KMS-11 (cell line): ENCODE measurements around the gene DNM1.

Source experiments
- H2AFZ ChIP-seq: fragments of 200-600 bp; sonication (generic); 2 replicates; pipeline ENCODE4 v1.6.1; 2016; ENCODE audit warnings: antibody characterized with exemption, mixed run types, low read depth
- H3K27ac ChIP-seq: fragments of 200-600 bp; sonication (generic); 2 replicates; pipeline ENCODE4 v1.6.1; 2016; ENCODE audit warnings: mild to moderate bottlenecking, mixed run types
- H3K27me3 ChIP-seq: fragments of 200-600 bp; sonication (generic); 2 replicates; pipeline ENCODE4 v1.6.1; 2017; ENCODE audit warnings: mild to moderate bottlenecking, low read depth, mixed run types, moderate library complexity; ENCODE audit not compliant: insufficient read depth
- H3K36me3 ChIP-seq: fragments of 200-600 bp; sonication (generic); 2 replicates; pipeline ENCODE4 v1.6.1; 2017; ENCODE audit warnings: mild to moderate bottlenecking, mixed run types; ENCODE audit not compliant: insufficient read depth
- H3K4me1 ChIP-seq: fragments of 200-600 bp; sonication (generic); 2 replicates; pipeline ENCODE4 v1.6.1; 2016; ENCODE audit warnings: mild to moderate bottlenecking, low read depth, mixed run types; ENCODE audit not compliant: poor library complexity, severe bottlenecking
- H3K4me2 ChIP-seq: fragments of 200-600 bp; sonication (generic); 2 replicates; pipeline ENCODE4 v1.7.0; 2016; ENCODE audit warnings: mild to moderate bottlenecking, mixed run types
- H3K4me3 ChIP-seq: fragments of 200-600 bp; sonication (generic); IDR thresholded peaks from 2 replicates; pipeline ENCODE4 v1.6.1; 2017; ENCODE audit warnings: low read depth, low read length, mixed read lengths; ENCODE audit not compliant: insufficient read depth
- H3K79me2 ChIP-seq: fragments of 200-600 bp; sonication (generic); 2 replicates; pipeline ENCODE4 v1.6.1; 2016; ENCODE audit warnings: low read depth, mixed run types; ENCODE audit not compliant: insufficient read depth
- H3K9ac ChIP-seq: fragments of 200-600 bp; sonication (generic); 2 replicates; pipeline ENCODE4 v1.6.1; 2016; ENCODE audit warnings: mild to moderate bottlenecking, mixed run types
- H4K20me1 ChIP-seq: fragments of 200-600 bp; sonication (generic); 2 replicates; pipeline ENCODE4 v1.6.1; 2016; ENCODE audit warnings: mild to moderate bottlenecking, mixed run types; ENCODE audit not compliant: insufficient read depth
- TF ChIP-seq, protein P1 (sequence below): fragments of 200-600 bp; sonication (generic); conservative IDR thresholded peaks from 2 replicates; pipeline ENCODE4 v1.6.1; 2017; ENCODE audit warnings: low read depth, mild to moderate bottlenecking, antibody characterized with exemption, low read length, moderate library complexity, mixed read lengths

The DNM1 gene

GRCh38 chr9:128262687-128263086 is 59.5 kb downstream of the DNM1 start:
- no peak overlapping the region for H3K9ac ChIP-seq
- no peak overlapping the region for H3K4me2 ChIP-seq
- no peak overlapping the region for H2AFZ ChIP-seq
- H3K27me3 ChIP-seq = no peaks in the 10 kb centered on the region
- no peaks in the 10 kb centered on the region for H4K20me1 ChIP-seq
- no peak overlapping the region for H3K4me3 ChIP-seq
- H3K79me2 ChIP-seq = no peaks in the 10 kb centered on the region
- TF ChIP-seq, protein P1, sequence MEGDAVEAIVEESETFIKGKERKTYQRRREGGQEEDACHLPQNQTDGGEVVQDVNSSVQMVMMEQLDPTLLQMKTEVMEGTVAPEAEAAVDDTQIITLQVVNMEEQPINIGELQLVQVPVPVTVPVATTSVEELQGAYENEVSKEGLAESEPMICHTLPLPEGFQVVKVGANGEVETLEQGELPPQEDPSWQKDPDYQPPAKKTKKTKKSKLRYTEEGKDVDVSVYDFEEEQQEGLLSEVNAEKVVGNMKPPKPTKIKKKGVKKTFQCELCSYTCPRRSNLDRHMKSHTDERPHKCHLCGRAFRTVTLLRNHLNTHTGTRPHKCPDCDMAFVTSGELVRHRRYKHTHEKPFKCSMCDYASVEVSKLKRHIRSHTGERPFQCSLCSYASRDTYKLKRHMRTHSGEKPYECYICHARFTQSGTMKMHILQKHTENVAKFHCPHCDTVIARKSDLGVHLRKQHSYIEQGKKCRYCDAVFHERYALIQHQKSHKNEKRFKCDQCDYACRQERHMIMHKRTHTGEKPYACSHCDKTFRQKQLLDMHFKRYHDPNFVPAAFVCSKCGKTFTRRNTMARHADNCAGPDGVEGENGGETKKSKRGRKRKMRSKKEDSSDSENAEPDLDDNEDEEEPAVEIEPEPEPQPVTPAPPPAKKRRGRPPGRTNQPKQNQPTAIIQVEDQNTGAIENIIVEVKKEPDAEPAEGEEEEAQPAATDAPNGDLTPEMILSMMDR = no peak
- H3K27ac ChIP-seq = no peak overlapping the region
- H3K4me1 ChIP-seq = no peaks in the 10 kb centered on the region
- no peaks in the 10 kb centered on the region for H3K36me3 ChIP-seq

DNA sequence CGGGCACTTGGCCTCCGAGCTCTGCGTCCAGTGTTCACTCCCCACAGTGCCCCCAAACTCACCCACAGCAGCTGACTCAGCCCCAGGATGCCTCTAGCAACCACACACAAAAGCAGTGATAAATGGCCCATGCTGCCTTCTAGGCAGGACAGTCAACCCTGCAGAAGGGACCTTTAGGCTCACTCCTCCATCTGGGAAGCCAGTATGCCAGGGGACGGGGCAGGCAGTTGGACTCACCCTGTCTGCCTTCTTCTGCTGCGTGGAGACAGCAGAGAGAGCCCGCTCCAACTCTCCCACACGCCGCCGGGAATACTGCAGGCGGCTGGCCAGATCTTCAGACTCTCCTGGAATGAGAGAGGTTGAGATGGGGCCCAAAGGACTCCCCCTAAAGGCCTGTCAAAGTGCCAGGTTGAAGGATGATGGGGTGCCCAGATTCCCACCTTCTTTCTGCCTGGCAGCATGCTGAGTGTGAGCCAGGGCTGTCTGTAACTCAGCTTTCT is 62.2 kb downstream of the DNM1 start:
- Histone ChIP-seq H3K36me3 (no peaks in the 10 kb centered on the region), H3K4me3 (no peak overlapping the region), H3K79me2 (no peaks in the 10 kb centered on the region), H3K27ac (no peak overlapping the region), H2AFZ (no peak overlapping the region), H4K20me1 (no peaks in the 10 kb centered on the region), H3K4me1 (no peaks in the 10 kb centered on the region), H3K9ac (no peak overlapping the region), H3K4me2 (no peak overlapping the region), H3K27me3 (no peaks in the 10 kb centered on the region)
- TF ChIP-seq, protein P1 = no peak

- H3K4me3 ChIP-seq = no peak overlapping the region
- no peaks in the 10 kb centered on the region for H3K36me3 ChIP-seq
These were observed 63.9 kb downstream of the DNM1 start for GRCh38 chr9:128266868-128267590.

GRCh38 chr9:128271112-128271511 is 67.9 kb downstream of the DNM1 start:
- H3K36me3 ChIP-seq = no peaks in the 10 kb centered on the region

More at GRCh38 chr9:128266868-128267590, 63.9 kb downstream of the DNM1 start:
- TF ChIP-seq, protein P1 = no peak
- Histone ChIP-seq H3K9ac (no peak overlapping the region), H3K79me2 (no peaks in the 10 kb centered on the region), H3K4me1 (no peaks in the 10 kb centered on the region), H3K4me2 (no peak overlapping the region), H4K20me1 (no peaks in the 10 kb centered on the region), H2AFZ (no peak overlapping the region), H3K27me3 (no peaks in the 10 kb centered on the region), H3K27ac (no peak overlapping the region)

More at GRCh38 chr9:128271112-128271511, 67.9 kb downstream of the DNM1 start:
- Histone ChIP-seq H2AFZ (no peak overlapping the region), H3K27me3 (no peaks in the 10 kb centered on the region), H3K4me3 (no peak overlapping the region), H3K27ac (no peak overlapping the region), H3K4me2 (no peak overlapping the region), H3K9ac (no peak overlapping the region), H3K4me1 (peaks cover 9% of the 10 kb centered on the region), H4K20me1 (no peaks in the 10 kb centered on the region), H3K79me2 (peaks cover 9% of the 10 kb centered on the region; the same call in 1 of the 2 replicates)
- TF ChIP-seq, protein P1 = no peak
